H1 (cell line): ENCODE data around the gene KCNQ1. TPM values are rescaled to one million over a fixed set of nuclear protein-coding genes. Genes with fewer than 3 reads are reported as not detected.

Source experiments
- CTCF ChIA-PET: fragments of 300-600 bp; sonication (Branson Sonifier 250); formaldehyde crosslinking; loops from one replicate; lab custom pipeline; 2021; ENCODE audit not compliant: partially characterized antibody; lab: Charles Lee
- POLR2A ChIA-PET: fragments of 300-600 bp; sonication (Branson Sonifier 250); formaldehyde crosslinking; loops from one replicate; lab custom pipeline; 2021; ENCODE audit warnings: inconsistent platforms; ENCODE audit not compliant: partially characterized antibody; lab: Charles Lee
- DNase-seq, 2 experiments: peaks; one replicate each; pipeline versions ENCODE4 v3.0.0 to v3.0.0-alpha.2; 2010 to 2022; ENCODE audit warnings: low spot score in 2 of 2, low read depth in 1 of 2, mixed read lengths in 1 of 2
- FAIRE-seq: peaks from 2 replicates; lab custom pipeline; 2011; peaks lifted over from hg19 to GRCh38; lab: Jason Lieb, UNC
- H2AFZ ChIP-seq: 2 replicates; pipeline ENCODE4 v1.8.1; 2012; ENCODE audit warnings: low read length, inconsistent platforms
- H2AK5ac ChIP-seq: 2 replicates; pipeline ENCODE4 v1.6.1; 2013; ENCODE audit warnings: low read depth, low read length
- H2BK120ac ChIP-seq: replicated peaks from 2 replicates; pipeline ENCODE3; 2013; ENCODE audit warnings: low read depth, low read length, inconsistent platforms
- H2BK12ac ChIP-seq: 2 replicates; pipeline ENCODE4 v1.6.1; 2013; ENCODE audit warnings: low read depth, low read length
- H2BK15ac ChIP-seq: 2 replicates; pipeline ENCODE4 v1.6.1; 2013; ENCODE audit warnings: low read length
- H2BK20ac ChIP-seq: 2 replicates; pipeline ENCODE4 v1.6.1; 2013; ENCODE audit warnings: low read length
- H2BK5ac ChIP-seq: 2 replicates; pipeline ENCODE4 v1.6.1; 2013; ENCODE audit warnings: low read depth, low read length
- H3K14ac ChIP-seq: 2 replicates; pipeline ENCODE4 v1.6.1; 2013; ENCODE audit warnings: inconsistent platforms; ENCODE audit not compliant: insufficient read length
- H3K18ac ChIP-seq: 2 replicates; pipeline ENCODE4 v1.6.1; 2013; ENCODE audit warnings: low read length; ENCODE audit errors: extremely low read depth
- H3K23ac ChIP-seq: 2 replicates; pipeline ENCODE4 v1.6.1; 2013; ENCODE audit warnings: inconsistent platforms; ENCODE audit not compliant: insufficient read length
- H3K23me2 ChIP-seq: 2 replicates; pipeline ENCODE4 v1.6.1; 2013; ENCODE audit warnings: low read depth, low read length
- H3K27ac ChIP-seq: 2 replicates; pipeline ENCODE4 v1.6.1; 2011; ENCODE audit warnings: low read depth, low read length, inconsistent platforms
- H3K27me3 ChIP-seq, 4 experiments: replicated peaks in 1 of 4; 1 replicate in 1 of 4; 2 replicates in 3 of 4; pipeline versions ENCODE4 v1.6.1 to v1.8.1; 2011 to 2013; ENCODE audit warnings: low read length in 3 of 4, mild to moderate bottlenecking in 3 of 4, inconsistent platforms in 2 of 4, mixed read lengths in 2 of 4, moderate library complexity in 1 of 4; ENCODE audit not compliant: control insufficient read depth in 3 of 4, insufficient read depth in 3 of 4; ENCODE audit errors: extremely low read depth in 1 of 4
- H3K36me3 ChIP-seq, 4 experiments: 2 replicates each; pipeline versions ENCODE4 v1.6.1 to v1.8.1; 2011 to 2013; ENCODE audit warnings: mild to moderate bottlenecking in 4 of 4, low read length in 3 of 4, moderate library complexity in 2 of 4, control low read depth in 1 of 4, inconsistent platforms in 1 of 4; ENCODE audit not compliant: insufficient read depth in 4 of 4, control insufficient read depth in 2 of 4
- H3K4ac ChIP-seq: replicated peaks from 2 replicates; pipeline ENCODE3; 2013; ENCODE audit warnings: low read length, low read depth, mixed read lengths, inconsistent platforms; ENCODE audit not compliant: insufficient read length
- H3K4me1 ChIP-seq, 4 experiments: replicated peaks in 1 of 4; 1 replicate in 1 of 4; 2 replicates in 3 of 4; pipeline versions ENCODE4 v1.6.1 to v1.8.1; 2011 to 2013; ENCODE audit warnings: low read length in 3 of 4, inconsistent platforms in 2 of 4, mixed read lengths in 1 of 4; ENCODE audit not compliant: insufficient read depth in 4 of 4, control insufficient read depth in 3 of 4
- H3K4me2 ChIP-seq, 2 experiments: 2 replicates each; pipeline versions ENCODE4 v1.6.1 to v1.8.1; 2011 to 2013; ENCODE audit warnings: low read depth in 2 of 2, low read length in 2 of 2, control low read depth in 1 of 2, inconsistent platforms in 1 of 2, mild to moderate bottlenecking in 1 of 2; ENCODE audit not compliant: insufficient read depth in 1 of 2
- H3K4me3 ChIP-seq, 4 experiments: fragments of 200-600, 300-600 bp in 1 of 4; sonication (generic), shearing (Covaris generic), sonication (Bioruptor Twin) in 1 of 4; 2 replicates each; pipeline versions ENCODE4 v1.5.1 to v1.8.1; 2011 to 2016; ENCODE audit warnings: low read length in 4 of 4, low read depth in 3 of 4, control low read depth in 2 of 4, inconsistent platforms in 2 of 4, mild to moderate bottlenecking in 2 of 4, mixed read lengths in 1 of 4, moderate library complexity in 1 of 4; ENCODE audit not compliant: insufficient read depth in 2 of 4; ENCODE audit errors: extremely low read depth in 1 of 4
- H3K56ac ChIP-seq: replicated peaks from 2 replicates; pipeline ENCODE3; 2013; ENCODE audit warnings: low read depth, mild to moderate bottlenecking, mixed read lengths, low read length, inconsistent platforms; ENCODE audit not compliant: insufficient read length
- H3K79me1 ChIP-seq: 2 replicates; pipeline ENCODE4 v1.6.1; 2013; ENCODE audit warnings: low read depth, low read length, control low read depth
- H3K79me2 ChIP-seq, 2 experiments: 2 replicates each; pipeline versions ENCODE4 v1.6.1 to v1.8.1; 2012 to 2013; ENCODE audit warnings: low read length in 2 of 2, mild to moderate bottlenecking in 2 of 2, inconsistent platforms in 1 of 2; ENCODE audit not compliant: insufficient read depth in 2 of 2, control insufficient read depth in 1 of 2
- H3K9ac ChIP-seq, 4 experiments: replicated peaks in 1 of 4; 1 replicate in 1 of 4; 2 replicates in 3 of 4; pipeline versions ENCODE4 v1.6.1 to v1.8.1; 2011 to 2013; ENCODE audit warnings: low read depth in 3 of 4, low read length in 3 of 4, control low read depth in 2 of 4, mild to moderate bottlenecking in 2 of 4, moderate library complexity in 2 of 4, inconsistent platforms in 1 of 4; ENCODE audit errors: extremely low read depth in 1 of 4
- H3K9me3 ChIP-seq, 2 experiments: 2 replicates each; pipeline versions ENCODE4 v1.6.1 to v1.8.1; 2012 to 2013; ENCODE audit warnings: mild to moderate bottlenecking in 2 of 2, moderate library complexity in 2 of 2, control low read depth in 1 of 2, inconsistent platforms in 1 of 2, low read depth in 1 of 2, low read length in 1 of 2, mixed read lengths in 1 of 2; ENCODE audit not compliant: insufficient read depth in 2 of 2
- H4K20me1 ChIP-seq, 2 experiments: replicated peaks in 1 of 2; 2 replicates each; pipeline versions ENCODE3 to v1.8.1; 2011 to 2013; ENCODE audit warnings: inconsistent platforms in 2 of 2, low read length in 2 of 2, mild to moderate bottlenecking in 1 of 2; ENCODE audit not compliant: insufficient read depth in 2 of 2, control insufficient read depth in 1 of 2
- H4K5ac ChIP-seq: 2 replicates; pipeline ENCODE4 v1.6.1; 2013; ENCODE audit warnings: low read length, low read depth, mixed read lengths, inconsistent platforms; ENCODE audit not compliant: insufficient read length
- H4K8ac ChIP-seq: 2 replicates; pipeline ENCODE4 v1.8.0; 2013; ENCODE audit warnings: mild to moderate bottlenecking, moderate library complexity, low read length, inconsistent platforms; ENCODE audit not compliant: insufficient read depth; ENCODE audit errors: extremely low read depth
- H4K91ac ChIP-seq: replicated peaks from 2 replicates; pipeline ENCODE3; 2013; ENCODE audit warnings: low read length, mixed read lengths, inconsistent platforms; ENCODE audit not compliant: insufficient read length
- BACH1 ChIP-seq: IDR thresholded peaks from 2 replicates; pipeline ENCODE4 v1.6.1; 2012; ENCODE audit warnings: low read length, improper control_type of control experiment
- BCL11A ChIP-seq, 2 experiments: IDR thresholded peaks; one replicate each; pipeline ENCODE4 v1.6.1; 2011; ENCODE audit warnings: low read depth in 2 of 2, low read length in 2 of 2, mild to moderate bottlenecking in 2 of 2
- CEBPB ChIP-seq: IDR thresholded peaks from 2 replicates; pipeline ENCODE4 v1.6.1; 2012; ENCODE audit warnings: low read depth, low read length
- EP300 ChIP-seq, 2 experiments: IDR thresholded peaks; 1 replicate in 1 of 2; 2 replicates in 1 of 2; pipeline ENCODE4 v1.6.1; 2011 to 2012; ENCODE audit warnings: low read depth in 2 of 2, low read length in 2 of 2, mild to moderate bottlenecking in 2 of 2, borderline replicate concordance in 1 of 2, inconsistent platforms in 1 of 2, moderate library complexity in 1 of 2
- JUND ChIP-seq: IDR thresholded peaks from 2 replicates; pipeline ENCODE4 v1.6.1; 2011; ENCODE audit warnings: mild to moderate bottlenecking, improper control_type of control experiment, low read length
- TCF12 ChIP-seq: IDR thresholded peaks from 2 replicates; pipeline ENCODE4 v1.6.1; 2011; ENCODE audit warnings: low read depth, mild to moderate bottlenecking, low read length
- WGBS, 2 experiments: shearing (Covaris generic) in 1 of 2; methylation state at CpG; one replicate each; pipeline versions ENCODE4 v1.1.6 to v1.1.7; 2013 to 2015; ENCODE audit warnings: low lambda C conversion rate in 2 of 2, mixed read lengths in 2 of 2, inconsistent platforms in 1 of 2, low coverage in 1 of 2, missing lambda C conversion rate in 1 of 2; ENCODE audit not compliant: insufficient replicate concordance in 2 of 2, insufficient coverage in 1 of 2, insufficient read length in 1 of 2; ENCODE audit errors: extremely low coverage in 1 of 2, missing lambda C conversion rate in 1 of 2; 5-methylcytosine and 5-hydroxymethylcytosine counted together
- polyA plus RNA-seq, 7 experiments: library from polyadenylated mRNA; depleted of rRNA in 3 of 7; stranded (reverse) in 5 of 7; unstranded in 2 of 7; fragments of >200 nt in 5 of 7; fragments of 200-250 nt in 2 of 7; gene quantifications; 1 replicate in 5 of 7; 2 replicates in 1 of 7; 4 replicates in 1 of 7; pipeline versions ENCODE4 v1.2.1 to v1.2.3, GENCODE V29; 2011 to 2013; ENCODE audit warnings: missing spikeins in 2 of 7, mixed read lengths in 2 of 7
- total RNA-seq: library from RNA; stranded (reverse); fragmentation: NEBNext Ultra II Directional; extraction: Animal tissue kit (Norgen Biotek cat#: 25700); gene quantifications from 2 replicates; pipeline ENCODE4 v1.2.1, GENCODE V29; 2021

Gene KCNQ1
- total and polyA plus RNA-seq, 2 of the 8 experiments (the other 6 are each of a cell fraction or from before 2014, with no cell fraction given): 1.9 to 2.0 TPM

- no peaks in the 10 kb centered on the region for H3K36me3 ChIP-seq
- no peak overlapping the region for H3K18ac ChIP-seq
- TF ChIP-seq BCL11A (IDR thresholded peaks at IDR 0.05; ENCODE audit: low read depth in 2 of 2, low read length in 2 of 2): no peak
- TF ChIP-seq EP300 (IDR thresholded peaks at IDR 0.05; ENCODE audit: borderline replicate concordance in 1 of 2, low read depth in 2 of 2, low read length in 2 of 2): no peak
- no peak for TF ChIP-seq CEBPB
- no peak for TF ChIP-seq BACH1
- no peak for TF ChIP-seq JUND
- TF ChIP-seq TCF12: no peak
- H3K23ac ChIP-seq: no peak overlapping the region
- H2AFZ ChIP-seq: no peak overlapping the region
- H3K56ac ChIP-seq: no peak overlapping the region
- CTCF ChIA-PET: no interaction called here
- no peaks in the 10 kb centered on the region for H3K79me1 ChIP-seq
- H4K8ac ChIP-seq: no peak overlapping the region
- H4K91ac ChIP-seq: no peak overlapping the region
- WGBS, 2 experiments: 86% methylated on average over 2 of the region's 2 CpGs; no CpG with 5 or more reads in 1 of the 2 experiments
- no peak overlapping the region for H2BK15ac ChIP-seq
- peaks cover 0 to 8% (median 4%) of the 10 kb centered on the region in 4 experiments; a peak in 4 of 7 replicates for H3K27me3 ChIP-seq
- no peak overlapping the region for H3K4me3 ChIP-seq
- H3K79me2 ChIP-seq: no peaks in the 10 kb centered on the region
- H3K27ac ChIP-seq: no peak overlapping the region
- no peak overlapping the region for H2BK20ac ChIP-seq
- FAIRE-seq (no peak), DNase-seq (no peak)
- H4K20me1 ChIP-seq: no peaks in the 10 kb centered on the region
- no peak overlapping the region for H2BK12ac ChIP-seq
- POLR2A ChIA-PET: no interaction called here
- no peaks in the 10 kb centered on the region for H3K23me2 ChIP-seq
- H3K4me1 ChIP-seq: peaks cover 0 to 7% (median 0%) of the 10 kb centered on the region in 4 experiments; a peak in 3 of 7 replicates
- H4K5ac ChIP-seq: no peak overlapping the region
- H2BK120ac ChIP-seq: no peak overlapping the region
- no peak overlapping the region for H3K4me2 ChIP-seq
- H2BK5ac ChIP-seq: no peak overlapping the region
- H3K14ac ChIP-seq: no peak overlapping the region
- H3K9ac ChIP-seq: no peak overlapping the region
- peaks cover 0 to 5% of the 10 kb centered on the region in 2 experiments; a peak in 1 of 4 replicates for H3K9me3 ChIP-seq
- no peak overlapping the region for H3K4ac ChIP-seq
- no peak overlapping the region for H2AK5ac ChIP-seq
Measured at GRCh38 chr11:2782769-2783168, 338.0 kb downstream of the KCNQ1 start.
